ENCODE results near the gene DDX42. TPM values are rescaled to one million over a fixed set of nuclear protein-coding genes. Genes with fewer than 3 reads are reported as not detected.

The DDX42 gene
- total RNA-seq, 1 experiment from 2014 or later: 184 TPM

DNA sequence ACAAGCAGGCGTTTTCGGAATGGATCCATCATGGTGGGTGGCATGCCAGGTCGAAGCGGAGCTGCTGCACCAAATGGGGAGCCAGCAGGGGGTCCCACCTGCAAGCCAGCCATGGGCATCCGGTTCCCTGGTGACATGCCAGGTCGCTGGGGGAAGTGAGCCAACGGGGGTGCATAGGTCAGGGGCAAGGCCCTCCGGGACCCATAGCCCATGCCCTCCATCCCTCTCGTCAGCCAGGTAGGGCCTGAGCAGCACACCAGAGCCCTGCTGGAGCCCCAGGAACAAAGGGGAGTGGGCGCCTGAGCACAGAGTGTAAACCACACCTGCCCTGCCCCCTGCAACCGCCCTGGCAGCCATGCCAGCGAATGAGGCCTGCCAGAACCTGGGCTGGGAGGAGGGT is 63.5 kb downstream of the DDX42 start:
- Histone ChIP-seq H2AK5ac (ENCODE audit: insufficient read length, low read length) (no peak overlapping the region), H3K79me1 (ENCODE audit: insufficient read depth, low read depth, low read length, poor library complexity, severe bottlenecking) (peaks cover 3% of the 10 kb centered on the region), H2BK5ac (ENCODE audit: insufficient read length, low read length) (no peak overlapping the region), H3K4ac (ENCODE audit: low read depth, low read length) (no peak overlapping the region), H3K4me1 (ENCODE audit: insufficient read depth, low read length) (no peaks in the 10 kb centered on the region; the same call in 1 of the 2 replicates), H3K9me3 (ENCODE audit: control insufficient read depth, low read depth, low read length) (no peaks in the 10 kb centered on the region), H2BK15ac (ENCODE audit: low read depth, low read length) (no peak overlapping the region), H4K20me1 (ENCODE audit: control insufficient read depth, insufficient read depth, insufficient read length) (peaks cover 2% of the 10 kb centered on the region), H3K56ac (ENCODE audit: insufficient read length, low read depth, low read length) (no peak overlapping the region), H4K5ac (ENCODE audit: insufficient read length, low read depth, low read length) (no peak overlapping the region), H3K9ac (ENCODE audit: extremely low read depth, insufficient read length, low read length) (no peak overlapping the region), H3K27ac (ENCODE audit: insufficient read length, low read depth, low read length) (no peak overlapping the region), H2BK20ac (ENCODE audit: low read depth, low read length, poor library complexity, severe bottlenecking) (no peak overlapping the region), H2BK120ac (ENCODE audit: low read depth, low read length, poor library complexity, severe bottlenecking) (no peak overlapping the region), H3K4me2 (ENCODE audit: insufficient read depth, insufficient read length, low read length) (no peak overlapping the region), H3K23me2 (ENCODE audit: insufficient read length, low read depth, low read length, poor library complexity, severe bottlenecking) (peaks cover 10% of the 10 kb centered on the region), H2BK12ac (ENCODE audit: insufficient read length, low read depth, low read length) (no peak overlapping the region), H4K91ac (ENCODE audit: insufficient read length, low read depth, low read length) (no peak overlapping the region), H3K79me2 (ENCODE audit: insufficient read depth, low read length) (peaks cover 3% of the 10 kb centered on the region; the same call in 1 of the 2 replicates), H3K14ac (ENCODE audit: insufficient read depth, low read length) (no peak overlapping the region), H3K18ac (ENCODE audit: insufficient read length, low read depth, low read length) (no peak overlapping the region), H2AFZ (ENCODE audit: low read length) (no peak overlapping the region), H4K8ac (replicated peaks; ENCODE audit: insufficient read length, low read depth, low read length) (no peak overlapping the region), H3T11ph (ENCODE audit: low read length) (no peak overlapping the region), H3K23ac (ENCODE audit: insufficient read length, low read depth, low read length) (no peak overlapping the region), H3K27me3 (ENCODE audit: insufficient read depth, low read length) (no peaks in the 10 kb centered on the region)
- no CpG with 5 or more reads among the region's 12 CpGs for WGBS (ENCODE audit: extremely low coverage, insufficient read length, low lambda C conversion rate)
- Mint-ChIP-seq H3K9me3 (no peaks in the 10 kb centered on the region), H3K27me3 (ENCODE audit: low read depth) (no peaks in the 10 kb centered on the region), H3K4me3 (no peak overlapping the region), H3K4me1 (peaks cover 25 to 38% of the 10 kb centered on the region in 2 experiments), H3K36me3 (ENCODE audit: insufficient read depth in 1 of 3, low read depth in 3 of 3) (peaks cover 25 to 50% (median 45%) of the 10 kb centered on the region in 3 experiments), H3K27ac (no peak overlapping the region)
- DNase-seq: no peak
- TF ChIP-seq, protein P1, sequence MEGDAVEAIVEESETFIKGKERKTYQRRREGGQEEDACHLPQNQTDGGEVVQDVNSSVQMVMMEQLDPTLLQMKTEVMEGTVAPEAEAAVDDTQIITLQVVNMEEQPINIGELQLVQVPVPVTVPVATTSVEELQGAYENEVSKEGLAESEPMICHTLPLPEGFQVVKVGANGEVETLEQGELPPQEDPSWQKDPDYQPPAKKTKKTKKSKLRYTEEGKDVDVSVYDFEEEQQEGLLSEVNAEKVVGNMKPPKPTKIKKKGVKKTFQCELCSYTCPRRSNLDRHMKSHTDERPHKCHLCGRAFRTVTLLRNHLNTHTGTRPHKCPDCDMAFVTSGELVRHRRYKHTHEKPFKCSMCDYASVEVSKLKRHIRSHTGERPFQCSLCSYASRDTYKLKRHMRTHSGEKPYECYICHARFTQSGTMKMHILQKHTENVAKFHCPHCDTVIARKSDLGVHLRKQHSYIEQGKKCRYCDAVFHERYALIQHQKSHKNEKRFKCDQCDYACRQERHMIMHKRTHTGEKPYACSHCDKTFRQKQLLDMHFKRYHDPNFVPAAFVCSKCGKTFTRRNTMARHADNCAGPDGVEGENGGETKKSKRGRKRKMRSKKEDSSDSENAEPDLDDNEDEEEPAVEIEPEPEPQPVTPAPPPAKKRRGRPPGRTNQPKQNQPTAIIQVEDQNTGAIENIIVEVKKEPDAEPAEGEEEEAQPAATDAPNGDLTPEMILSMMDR (conservative IDR thresholded peaks at IDR 0.05): no peak
